Measurements from ENCODE around the gene RAB24. TPM values are rescaled to one million over a fixed set of nuclear protein-coding genes. Genes with fewer than 3 reads are reported as not detected.

Gene RAB24
- total and polyA plus RNA-seq, 2 donors = 9.7 to 50.6 TPM

DNA sequence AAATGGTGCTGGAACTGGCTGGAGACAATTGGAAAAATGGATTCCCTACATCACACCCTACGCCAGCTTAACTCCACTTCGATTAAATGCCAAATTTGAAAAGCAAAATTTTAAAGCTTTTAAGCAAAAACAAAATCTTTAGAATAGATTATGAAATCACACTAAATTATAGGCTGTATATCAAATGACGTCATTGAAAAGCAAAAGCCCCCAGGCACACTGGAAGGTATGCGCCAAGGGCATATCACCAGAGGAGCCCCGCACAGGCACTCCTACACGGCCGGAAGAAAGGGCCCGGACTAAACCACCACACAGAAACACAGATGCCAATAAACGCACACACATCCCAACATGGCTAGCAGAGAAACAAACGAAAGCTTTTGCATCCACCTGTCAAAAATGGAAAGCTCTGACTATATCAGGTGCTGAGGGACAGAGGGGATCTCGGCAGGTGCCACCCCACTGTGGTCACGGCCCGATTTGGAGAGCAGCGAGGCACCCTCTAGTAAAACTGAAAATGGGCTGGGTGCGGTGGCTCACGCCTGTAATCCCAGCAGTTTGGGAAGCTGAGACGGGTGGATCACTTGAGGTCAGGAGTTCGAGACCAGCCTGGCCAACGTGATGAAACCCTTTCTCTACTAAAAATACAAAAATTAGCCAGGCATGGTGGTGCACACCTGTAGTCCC lies 25.2 kb upstream of the RAB24 start:
- 91% methylated on average over 19 of the region's 19 CpGs for WGBS
- Histone ChIP-seq H3K36me3 (ENCODE audit: insufficient read depth) (no peaks in the 10 kb centered on the region), H3K27ac (ENCODE audit: low read depth) (no peak overlapping the region), H3K4me3 (ENCODE audit: low read depth, low read length) (no peak overlapping the region), H3K4me1 (ENCODE audit: insufficient read depth) (no peaks in the 10 kb centered on the region)
- no peak for DNase-seq (ENCODE audit: extremely low spot score)

DNA sequence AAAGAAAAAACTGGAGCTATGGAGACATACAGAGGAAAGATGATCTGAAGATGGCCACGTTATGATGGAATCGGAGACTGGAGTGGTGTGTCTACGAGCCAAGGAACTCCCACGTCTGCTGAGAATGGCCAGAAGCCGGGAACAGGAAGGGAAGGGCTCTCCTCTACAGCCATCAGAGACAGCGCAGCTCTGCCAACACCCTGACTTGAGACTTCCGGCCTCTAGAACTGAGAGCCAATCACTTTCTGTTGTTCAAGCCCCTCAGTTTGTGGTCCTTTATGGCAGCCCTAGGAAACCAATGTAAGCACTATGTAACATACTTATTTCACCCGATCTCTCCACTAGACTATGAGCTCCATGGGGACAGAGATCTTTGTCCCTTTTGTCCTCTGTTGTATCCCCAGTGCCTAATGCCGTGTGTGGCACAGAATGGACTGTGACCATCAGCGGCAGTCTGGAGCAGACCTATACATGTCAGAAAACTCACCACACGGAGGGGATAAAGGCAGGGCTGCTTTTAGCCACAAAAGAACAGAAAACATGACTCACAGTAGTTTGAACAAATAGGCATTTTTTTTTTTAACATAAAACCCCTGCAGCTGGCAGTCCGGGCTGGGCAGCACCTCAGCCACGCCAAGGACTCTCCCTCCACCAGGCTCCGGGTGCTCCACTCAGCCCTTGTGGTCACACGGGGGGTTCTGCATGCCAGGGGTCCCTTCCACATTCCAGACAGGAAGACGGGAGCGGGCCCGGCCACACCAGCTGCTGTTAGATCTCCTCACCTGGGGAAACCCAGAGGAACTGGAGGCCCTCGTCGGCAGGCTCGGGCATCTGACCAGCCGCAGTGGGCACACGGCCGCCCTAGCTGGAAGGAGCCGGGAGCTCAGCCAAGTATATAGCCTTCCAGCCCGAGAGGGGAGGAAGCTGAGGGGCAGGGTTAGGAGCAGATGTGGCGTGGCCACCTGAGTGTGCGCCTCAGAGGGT lies 24.3 kb upstream of the RAB24 start:
- no peaks in the 10 kb centered on the region for H3K36me3 ChIP-seq (ENCODE audit: insufficient read depth)
- no peak overlapping the region for H3K27ac ChIP-seq (ENCODE audit: low read depth)
- no peaks in the 10 kb centered on the region for H3K4me1 ChIP-seq (ENCODE audit: insufficient read depth)
- DNase-seq (ENCODE audit: extremely low spot score) = no peak
- no peak overlapping the region for H3K4me3 ChIP-seq (ENCODE audit: low read depth, low read length)
- WGBS = 72% methylated on average over 28 of the region's 28 CpGs

DNA sequence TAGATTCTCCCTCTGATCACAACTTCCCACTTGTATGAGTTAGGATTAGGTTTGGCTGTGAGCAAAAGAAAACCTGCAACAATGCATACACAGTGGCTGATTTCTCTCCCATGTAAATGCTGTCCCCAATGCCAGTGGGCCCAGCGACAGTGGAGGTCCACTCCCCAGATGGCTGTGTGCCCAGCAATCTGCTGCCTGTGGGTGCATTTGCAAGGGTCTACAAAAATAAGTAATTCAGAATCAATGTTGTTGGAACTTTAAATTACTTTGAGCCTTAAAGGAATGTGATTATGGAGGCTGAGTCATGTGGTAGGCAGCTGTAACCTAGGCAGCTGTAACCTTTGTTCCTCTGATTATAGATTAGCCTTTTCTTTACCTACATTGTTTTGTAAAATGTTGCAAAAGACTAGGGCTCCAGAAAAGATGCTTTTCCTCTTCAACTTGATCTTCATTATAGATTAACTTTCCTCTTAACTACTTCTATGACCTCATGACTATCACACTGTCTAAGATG lies 22.4 kb upstream of the RAB24 start:
- Histone ChIP-seq H3K4me1 (ENCODE audit: insufficient read depth) (no peaks in the 10 kb centered on the region), H3K4me3 (ENCODE audit: low read depth, low read length) (no peak overlapping the region), H3K36me3 (ENCODE audit: insufficient read depth) (no peaks in the 10 kb centered on the region), H3K27ac (ENCODE audit: low read depth) (no peak overlapping the region)
- 77% methylated on average over 1 of the region's 1 CpG for WGBS
- DNase-seq (ENCODE audit: extremely low spot score) = no peak

DNA sequence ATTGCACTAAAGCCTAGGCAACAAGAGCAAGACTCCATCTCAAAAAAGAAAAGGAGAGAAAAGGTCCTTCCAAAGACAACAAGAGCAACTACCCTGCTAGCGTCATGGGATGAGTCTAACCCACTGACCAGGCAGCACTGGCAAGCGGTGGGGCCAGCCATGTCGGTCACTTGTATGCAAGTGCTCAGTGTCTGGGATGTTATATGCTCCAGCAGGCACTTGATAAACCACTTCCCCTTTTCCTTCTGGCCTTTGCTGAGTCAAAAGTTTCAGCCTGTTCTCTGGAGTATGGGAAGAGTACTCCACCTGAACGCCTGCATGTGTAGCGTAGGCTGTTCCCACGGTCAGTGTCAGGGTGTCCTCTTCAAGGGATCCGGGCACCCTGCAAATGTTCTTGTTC lies 17.4 kb upstream of the RAB24 start:
- 94% methylated on average over 7 of the region's 7 CpGs for WGBS
- Histone ChIP-seq H3K4me1 (ENCODE audit: insufficient read depth) (no peaks in the 10 kb centered on the region), H3K36me3 (ENCODE audit: insufficient read depth) (no peaks in the 10 kb centered on the region), H3K27ac (ENCODE audit: low read depth) (no peak overlapping the region), H3K4me3 (ENCODE audit: low read depth, low read length) (no peak overlapping the region)
- DNase-seq (ENCODE audit: extremely low spot score) = no peak

DNA sequence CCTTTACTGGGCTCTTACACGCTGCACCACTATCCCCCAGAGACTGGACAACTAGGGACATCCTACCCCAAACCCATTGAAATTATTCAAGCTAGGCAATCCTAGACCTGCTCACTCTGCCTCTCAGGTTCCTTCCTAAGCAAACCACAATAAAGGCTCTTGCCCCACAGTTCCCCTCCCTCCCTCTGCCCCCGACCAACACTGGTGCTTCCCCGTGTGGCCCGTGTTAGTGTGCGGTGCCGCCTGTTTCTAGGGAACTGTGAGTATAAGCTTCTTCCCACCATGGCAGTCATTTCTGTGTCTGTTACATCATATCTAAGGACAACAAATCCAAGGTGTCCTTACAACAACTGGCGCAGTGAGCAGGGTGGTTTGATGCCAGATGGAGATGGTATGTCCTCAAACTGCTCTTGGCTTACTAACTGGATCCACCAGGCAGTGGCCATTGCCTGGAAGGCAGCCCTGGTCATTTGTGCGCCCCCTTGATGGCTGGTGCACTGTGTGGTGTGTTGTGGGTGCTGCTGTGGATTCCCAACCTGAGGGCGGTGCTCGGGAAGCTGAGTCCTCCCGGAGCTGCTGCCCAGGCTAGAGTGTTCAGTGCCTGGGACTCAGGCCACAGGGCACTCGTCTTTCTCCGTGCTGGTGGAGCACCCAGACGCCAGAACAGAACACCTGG lies 16.5 kb upstream of the RAB24 start:
- Histone ChIP-seq H3K4me3 (ENCODE audit: low read depth, low read length) (no peak overlapping the region), H3K27ac (ENCODE audit: low read depth) (no peak overlapping the region), H3K36me3 (ENCODE audit: insufficient read depth) (no peaks in the 10 kb centered on the region), H3K4me1 (ENCODE audit: insufficient read depth) (no peaks in the 10 kb centered on the region)
- DNase-seq (ENCODE audit: extremely low spot score) = no peak
- WGBS = 91% methylated on average over 14 of the region's 14 CpGs

DNA sequence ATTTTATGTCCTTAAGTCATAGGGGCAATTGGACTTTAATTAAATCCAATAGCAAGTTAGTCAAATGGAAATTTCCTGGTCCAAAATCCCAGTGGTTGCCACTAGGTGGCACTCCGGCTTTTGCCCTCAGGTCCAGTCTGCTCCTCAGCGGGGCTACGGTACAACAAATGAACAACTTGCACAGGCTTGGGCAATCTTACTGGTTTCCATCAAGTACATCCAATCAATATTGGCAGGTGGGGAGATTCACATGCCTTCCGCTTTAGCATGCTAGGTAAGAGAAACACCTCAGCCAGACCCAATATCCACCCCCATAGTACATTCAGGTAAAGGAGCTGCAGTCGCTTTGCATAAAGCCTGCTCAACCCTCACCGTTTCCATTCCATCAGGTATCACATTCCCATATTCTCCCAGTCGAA lies 14.4 kb upstream of the RAB24 start:
- H3K27ac ChIP-seq (ENCODE audit: low read depth) = no peak overlapping the region
- WGBS = 37% methylated on average over 7 of the region's 7 CpGs
- no peak for DNase-seq (ENCODE audit: extremely low spot score)
- no peak overlapping the region for H3K4me3 ChIP-seq (ENCODE audit: low read depth, low read length)
- H3K36me3 ChIP-seq (ENCODE audit: insufficient read depth) = no peaks in the 10 kb centered on the region
- H3K4me1 ChIP-seq (ENCODE audit: insufficient read depth) = no peaks in the 10 kb centered on the region

DNA sequence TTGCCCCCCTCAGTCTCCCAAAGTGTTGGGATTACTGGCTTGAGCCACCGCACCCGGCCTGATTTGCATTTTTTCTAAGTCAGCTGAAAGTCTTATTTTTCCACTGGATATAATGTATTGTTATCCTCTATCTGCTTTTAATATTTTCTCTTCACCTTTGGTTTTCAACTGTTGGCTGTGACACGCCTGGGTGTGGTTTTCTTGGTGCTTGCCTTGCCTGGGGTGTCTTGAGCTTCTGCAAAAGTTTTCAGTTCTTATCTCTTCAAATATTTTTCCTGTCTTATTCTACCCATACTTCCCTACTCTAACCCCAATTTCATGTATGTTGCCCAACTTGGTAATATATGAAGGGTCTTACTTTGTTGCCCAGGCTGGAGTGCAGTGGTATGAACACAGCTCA lies 12.5 kb upstream of the RAB24 start:
- DNase-seq (ENCODE audit: extremely low spot score) = no peak
- H3K27ac ChIP-seq (ENCODE audit: low read depth) = no peak overlapping the region
- H3K4me1 ChIP-seq (ENCODE audit: insufficient read depth) = no peaks in the 10 kb centered on the region
- H3K36me3 ChIP-seq (ENCODE audit: insufficient read depth) = no peaks in the 10 kb centered on the region
- WGBS = 76% methylated on average over 3 of the region's 3 CpGs
- no peak overlapping the region for H3K4me3 ChIP-seq (ENCODE audit: low read depth, low read length)

DNA sequence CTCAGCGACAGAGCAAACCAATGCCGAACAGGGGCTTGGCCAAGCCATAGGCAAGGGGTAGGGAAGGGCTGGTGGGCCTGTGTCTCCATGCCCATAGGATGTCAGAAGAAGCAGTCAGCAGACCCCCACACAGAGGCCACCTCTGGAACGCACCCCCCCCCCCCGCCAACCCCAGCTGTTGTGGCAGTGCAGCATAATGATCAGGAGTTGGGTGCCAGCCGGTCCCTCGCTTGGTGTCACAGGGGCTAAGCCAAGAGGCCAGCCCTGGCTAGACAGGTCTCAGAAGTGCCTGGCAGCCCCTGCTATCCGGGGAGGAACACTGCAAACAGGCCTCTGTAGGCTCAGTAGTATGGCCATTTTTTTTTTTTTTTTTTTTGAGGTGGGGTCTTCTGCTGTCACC lies 11.9 kb upstream of the RAB24 start:
- Histone ChIP-seq H3K4me1 (ENCODE audit: insufficient read depth) (no peaks in the 10 kb centered on the region), H3K27ac (ENCODE audit: low read depth) (no peak overlapping the region), H3K36me3 (ENCODE audit: insufficient read depth) (no peaks in the 10 kb centered on the region), H3K4me3 (ENCODE audit: low read depth, low read length) (no peak overlapping the region)
- 88% methylated on average over 7 of the region's 7 CpGs for WGBS
- DNase-seq (ENCODE audit: extremely low spot score) = no peak

DNA sequence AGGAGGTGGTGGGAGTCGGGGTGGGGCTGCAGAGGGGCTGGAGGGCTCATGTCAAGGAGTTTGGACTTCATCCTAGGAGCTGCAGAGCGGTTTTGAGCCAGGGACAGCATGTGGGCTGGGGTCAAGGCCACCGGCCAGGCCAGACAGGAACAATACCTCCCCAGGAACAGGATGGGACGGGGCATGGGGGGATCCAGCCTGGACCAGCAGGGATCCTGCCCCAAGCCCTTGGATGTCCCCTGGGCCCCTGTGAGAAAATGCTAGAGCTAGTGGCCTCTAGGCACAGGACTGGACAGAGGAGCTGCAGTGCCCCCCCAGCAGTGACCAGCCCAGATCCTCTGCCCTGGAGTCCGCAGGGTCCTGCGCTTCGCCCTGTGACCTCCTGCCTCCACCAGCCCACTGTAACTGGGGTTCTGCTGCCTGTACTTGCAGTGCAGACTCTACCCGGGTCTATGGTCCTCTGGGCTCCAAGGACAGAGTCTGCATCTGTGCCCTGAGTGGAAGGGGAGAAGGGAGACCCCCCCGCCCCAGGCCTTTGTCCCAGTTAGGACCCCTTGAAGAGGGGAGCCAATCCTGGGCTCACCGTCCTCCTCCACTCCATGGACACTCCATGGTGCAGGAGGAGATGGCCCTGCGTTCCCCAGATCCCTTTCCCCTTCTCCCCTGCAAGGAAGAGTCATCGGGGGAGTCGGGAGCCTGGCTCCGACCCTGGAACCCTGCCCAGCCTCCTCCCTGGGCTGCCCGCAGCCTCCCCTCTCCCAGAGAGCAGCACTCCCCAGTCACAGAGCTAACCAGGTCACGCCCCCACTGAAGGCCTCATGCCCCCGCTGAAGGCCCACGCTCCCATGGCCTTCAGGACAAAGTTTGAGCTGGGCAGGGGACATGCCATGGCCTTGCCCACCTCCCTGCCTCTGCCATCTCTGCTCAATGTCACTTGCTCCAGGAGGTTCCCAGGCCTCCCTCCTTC lies 11.1 kb upstream of the RAB24 start:
- Histone ChIP-seq H3K36me3 (ENCODE audit: insufficient read depth) (no peaks in the 10 kb centered on the region), H3K4me3 (ENCODE audit: low read depth, low read length) (no peak overlapping the region), H3K27ac (ENCODE audit: low read depth) (no peak overlapping the region), H3K4me1 (ENCODE audit: insufficient read depth) (no peaks in the 10 kb centered on the region)
- DNase-seq (ENCODE audit: extremely low spot score) = no peak
- WGBS = 87% methylated on average over 18 of the region's 18 CpGs

DNA sequence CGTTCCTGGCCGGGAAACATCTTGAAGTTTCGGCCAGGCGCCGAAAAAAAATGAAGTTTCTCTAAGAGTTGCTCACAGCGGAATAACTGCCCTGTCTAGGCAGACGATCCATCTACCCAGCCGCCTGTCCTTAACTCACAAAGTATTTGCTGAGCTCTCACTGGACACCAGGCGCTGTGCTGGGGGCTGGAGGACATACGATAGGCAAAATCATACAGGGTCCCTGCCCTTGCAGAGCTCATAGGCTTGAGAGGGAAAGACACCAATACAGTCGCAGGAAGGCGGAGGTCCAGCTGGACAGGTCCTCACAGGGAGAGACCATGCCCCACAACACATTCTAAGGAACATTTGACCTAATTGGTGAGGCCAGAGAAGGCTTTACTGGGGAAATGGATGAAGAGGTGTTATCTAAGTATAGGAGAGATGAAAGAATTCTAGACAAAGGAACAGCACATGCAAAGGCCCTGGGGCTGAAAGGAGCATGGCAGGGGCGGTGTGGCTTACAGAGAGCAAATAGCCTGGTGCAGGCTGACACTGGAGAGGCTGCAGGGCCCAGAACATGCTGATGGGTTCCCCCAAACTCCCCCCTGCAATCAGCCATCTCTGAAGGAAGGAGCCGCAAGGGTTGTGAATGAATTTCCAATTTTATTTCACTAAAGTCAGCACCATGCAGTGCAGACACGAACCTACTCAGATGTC lies 10.2 kb upstream of the RAB24 start:
- no peak for DNase-seq (ENCODE audit: extremely low spot score)
- H3K4me1 ChIP-seq (ENCODE audit: insufficient read depth) = no peaks in the 10 kb centered on the region
- H3K4me3 ChIP-seq (ENCODE audit: low read depth, low read length) = no peak overlapping the region
- 89% methylated on average over 15 of the region's 15 CpGs for WGBS
- no peaks in the 10 kb centered on the region for H3K36me3 ChIP-seq (ENCODE audit: insufficient read depth)
- H3K27ac ChIP-seq (ENCODE audit: low read depth) = no peak overlapping the region

DNA sequence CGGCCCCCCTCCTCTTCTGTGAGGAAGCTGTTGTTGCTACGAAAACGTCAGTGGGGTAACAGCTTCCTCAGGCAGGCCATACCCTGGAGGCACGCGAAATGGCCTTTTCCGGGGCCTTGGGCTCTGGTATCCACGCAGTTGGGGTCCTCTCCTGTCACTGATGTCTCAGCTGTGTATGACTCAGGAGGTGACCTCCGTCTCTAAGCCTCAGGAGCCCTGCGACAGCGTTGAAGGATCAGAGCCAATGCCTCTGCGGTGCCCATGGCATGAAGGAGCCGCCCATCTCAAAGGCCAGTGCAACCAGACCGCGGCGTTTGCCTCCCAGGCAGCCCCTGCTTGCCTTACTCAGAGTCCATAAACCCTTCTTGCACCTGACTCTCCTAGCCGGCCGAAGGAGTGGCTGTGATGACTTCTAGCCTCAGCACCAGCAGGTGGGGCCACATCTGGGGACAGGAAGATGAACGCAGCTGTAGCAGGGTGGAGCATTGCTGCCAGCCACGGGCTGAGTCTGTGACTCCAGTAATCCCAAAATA lies 9.2 kb upstream of the RAB24 start:
- 5% methylated on average over 19 of the region's 19 CpGs for WGBS
- no peak overlapping the region for H3K27ac ChIP-seq (ENCODE audit: low read depth)

More for the DNA sequence above, 9.2 kb upstream of the RAB24 start:
- Histone ChIP-seq H3K4me1 (ENCODE audit: insufficient read depth) (no peaks in the 10 kb centered on the region), H3K4me3 (ENCODE audit: low read depth, low read length) (no peak overlapping the region), H3K36me3 (ENCODE audit: insufficient read depth) (no peaks in the 10 kb centered on the region)
- DNase-seq (ENCODE audit: extremely low spot score) = no peak
